IMR-90 (cell line): ENCODE results near the gene CRISPLD2. TPM values are rescaled to one million over a fixed set of nuclear protein-coding genes. Genes with fewer than 3 reads are reported as not detected.

ENCODE experiments used
- ATAC-seq: fragments of 200-7000 bp; cut with Tn5 transposase; 2 replicates; pipeline ENCODE4 v1.9.1; 2020; ENCODE audit warnings: low read depth, mild to moderate bottlenecking, moderate library complexity
- BruUV-seq: library from RNA; stranded (reverse); fragments of 400-500 nt; replicated peaks from 2 replicates; lab custom pipeline; 2021; lab: Mats Ljungman, UMichigan
- CTCF ChIA-PET: fragments of 300-600 bp; formaldehyde crosslinking; extraction: SDS; loops from one replicate; lab custom pipeline; 2021; ENCODE audit warnings: antibody characterized with exemption; lab: Yijun Ruan, JAX
- POLR2A ChIA-PET: fragments of 300-600 bp; sonication (Branson Sonifier 250); formaldehyde crosslinking; loops from one replicate; lab custom pipeline; 2022; ENCODE audit warnings: antibody characterized with exemption; ENCODE audit not compliant: unreplicated experiment; lab: Charles Lee
- DNase-seq: peaks from one replicate; pipeline ENCODE4 v3.0.0; 2013
- H2AFZ ChIP-seq: replicated peaks from 2 replicates; pipeline ENCODE3; 2013; ENCODE audit warnings: low read length, mild to moderate bottlenecking; ENCODE audit not compliant: poor library complexity
- H2AK5ac ChIP-seq: 2 replicates; pipeline ENCODE4 v1.6.1; 2013; ENCODE audit warnings: low read depth, low read length, inconsistent platforms
- H2AK9ac ChIP-seq: replicated peaks from 2 replicates; pipeline ENCODE3; 2013; ENCODE audit warnings: mild to moderate bottlenecking, low read depth, low read length, moderate library complexity; ENCODE audit not compliant: poor library complexity
- H2BK120ac ChIP-seq: 2 replicates; pipeline ENCODE4 v1.6.1; 2013; ENCODE audit warnings: low read depth, low read length, inconsistent platforms
- H2BK15ac ChIP-seq: 3 replicates; pipeline ENCODE4 v1.6.1; 2013; ENCODE audit warnings: low read depth, low read length, inconsistent platforms
- H2BK20ac ChIP-seq: 2 replicates; pipeline ENCODE4 v1.6.1; 2013; ENCODE audit warnings: low read depth, mild to moderate bottlenecking, inconsistent platforms, low read length, moderate library complexity
- H2BK5ac ChIP-seq: 2 replicates; pipeline ENCODE4 v1.6.1; 2013; ENCODE audit warnings: mild to moderate bottlenecking, low read depth, low read length, inconsistent platforms; ENCODE audit not compliant: poor library complexity, severe bottlenecking
- H3K14ac ChIP-seq: replicated peaks from 2 replicates; pipeline ENCODE4 v1.6.1; 2013; ENCODE audit warnings: low read depth, low read length, inconsistent platforms
- H3K18ac ChIP-seq: 2 replicates; pipeline ENCODE4 v1.6.1; 2013; ENCODE audit warnings: low read depth, low read length, control low read depth
- H3K23ac ChIP-seq: 2 replicates; pipeline ENCODE4 v1.6.1; 2013; ENCODE audit warnings: low read depth, low read length, inconsistent platforms
- H3K27ac ChIP-seq: 2 replicates; pipeline ENCODE4 v1.5.1; 2013; ENCODE audit warnings: mild to moderate bottlenecking, control low read depth, low read length; ENCODE audit not compliant: insufficient read depth
- H3K27me3 ChIP-seq: 2 replicates; pipeline ENCODE4 v1.6.1; 2013; ENCODE audit warnings: low read length; ENCODE audit not compliant: control insufficient read depth, insufficient read depth
- H3K36me3 ChIP-seq: 2 replicates; pipeline ENCODE4 v1.6.1; 2013; ENCODE audit warnings: low read length, mixed read lengths; ENCODE audit not compliant: control insufficient read depth, insufficient read depth
- H3K4ac ChIP-seq: 2 replicates; pipeline ENCODE4 v1.6.1; 2013; ENCODE audit warnings: low read depth, low read length, inconsistent platforms
- H3K4me1 ChIP-seq: 2 replicates; pipeline ENCODE4 v1.6.1; 2013; ENCODE audit warnings: low read length, mixed read lengths; ENCODE audit not compliant: control insufficient read depth, insufficient read depth
- H3K4me2 ChIP-seq: 2 replicates; pipeline ENCODE4 v1.6.1; 2013; ENCODE audit warnings: low read depth, mild to moderate bottlenecking, control low read depth, low read length, moderate library complexity
- H3K4me3 ChIP-seq: 2 replicates; pipeline ENCODE4 v1.5.1; 2013; ENCODE audit warnings: low read depth, mild to moderate bottlenecking, control low read depth, low read length, moderate library complexity; ENCODE audit not compliant: insufficient read depth
- H3K56ac ChIP-seq: 2 replicates; pipeline ENCODE4 v1.6.1; 2013; ENCODE audit warnings: low read length, inconsistent platforms; ENCODE audit not compliant: insufficient read depth; ENCODE audit errors: extremely low read depth
- H3K79me1 ChIP-seq, 2 experiments: 2 replicates each; pipeline ENCODE4 v1.6.1; 2013; ENCODE audit warnings: low read length in 2 of 2, inconsistent platforms in 1 of 2, low read depth in 1 of 2
- H3K9ac ChIP-seq: 2 replicates; pipeline ENCODE4 v1.6.1; 2013; ENCODE audit warnings: low read depth, low read length, control low read depth
- H3K9me1 ChIP-seq: 2 replicates; pipeline ENCODE4 v1.6.1; 2013; ENCODE audit warnings: low read length, inconsistent platforms; ENCODE audit not compliant: insufficient read depth
- H3K9me3 ChIP-seq: 2 replicates; pipeline ENCODE4 v1.6.1; 2013; ENCODE audit warnings: low read length; ENCODE audit not compliant: control insufficient read depth, insufficient read depth
- H4K20me1 ChIP-seq: 2 replicates; pipeline ENCODE4 v1.6.1; 2013; ENCODE audit warnings: low read length, inconsistent platforms; ENCODE audit not compliant: insufficient read depth
- H4K5ac ChIP-seq: 2 replicates; pipeline ENCODE4 v1.6.1; 2013; ENCODE audit warnings: mild to moderate bottlenecking, low read depth, low read length, control low read depth
- H4K8ac ChIP-seq, 2 experiments: 2 replicates each; pipeline ENCODE4 v1.6.1; 2013; ENCODE audit warnings: low read depth in 2 of 2, low read length in 2 of 2, control low read depth in 1 of 2, inconsistent platforms in 1 of 2
- H4K91ac ChIP-seq: 2 replicates; pipeline ENCODE4 v1.6.1; 2013; ENCODE audit warnings: low read depth, low read length, inconsistent platforms; ENCODE audit not compliant: insufficient read depth
- BHLHE40 ChIP-seq: fragments of 150-350 bp; IDR thresholded peaks from 2 replicates; pipeline ENCODE4 v1.6.1; 2016; ENCODE audit warnings: mild to moderate bottlenecking, low read depth, low read length
- CEBPB ChIP-seq: IDR thresholded peaks from 2 replicates; pipeline ENCODE4 v1.6.1; 2012; ENCODE audit warnings: low read depth, low read length, improper control_type of control experiment
- CHD1 ChIP-seq: IDR thresholded peaks from 2 replicates; pipeline ENCODE4 v1.6.1; 2012; ENCODE audit warnings: low read depth, low read length, improper control_type of control experiment
- FOS ChIP-seq: fragments of 150-350 bp; IDR thresholded peaks from 2 replicates; pipeline ENCODE4 v1.6.1; 2016; ENCODE audit warnings: low read depth, low read length
- MAFK ChIP-seq: IDR thresholded peaks from 2 replicates; pipeline ENCODE4 v1.6.1; 2012; ENCODE audit warnings: low read depth, low read length, improper control_type of control experiment
- MAZ ChIP-seq: IDR thresholded peaks from 2 replicates; pipeline ENCODE4 v1.6.1; 2012; ENCODE audit warnings: low read depth, mild to moderate bottlenecking, low read length, improper control_type of control experiment, moderate library complexity, borderline replicate concordance
- MXI1 ChIP-seq: IDR thresholded peaks from 2 replicates; pipeline ENCODE4 v1.6.1; 2012; ENCODE audit warnings: low read depth, mild to moderate bottlenecking, low read length, moderate library complexity, borderline replicate concordance
- NFE2L2 ChIP-seq: fragments of 150-350 bp; IDR thresholded peaks from 2 replicates; pipeline ENCODE4 v1.6.1; 2016; ENCODE audit warnings: low read depth, mild to moderate bottlenecking, low read length
- POLR2A ChIP-seq: IDR thresholded peaks from 2 replicates; pipeline ENCODE4 v1.6.1; 2012; ENCODE audit warnings: mild to moderate bottlenecking, low read depth, low read length
- RAD21 ChIP-seq: IDR thresholded peaks from 2 replicates; pipeline ENCODE4 v1.6.1; 2012; ENCODE audit warnings: low read length, improper control_type of control experiment
- RCOR1 ChIP-seq: IDR thresholded peaks from 2 replicates; pipeline ENCODE4 v1.6.1; 2012; ENCODE audit warnings: mild to moderate bottlenecking, low read length, improper control_type of control experiment; ENCODE audit not compliant: insufficient replicate concordance
- RFX5 ChIP-seq: IDR thresholded peaks from 2 replicates; pipeline ENCODE4 v1.8.0; 2012; ENCODE audit warnings: low read depth, mild to moderate bottlenecking, low read length, moderate library complexity
- SMC3 ChIP-seq: fragments of 150-350 bp; IDR thresholded peaks from 2 replicates; pipeline ENCODE4 v1.6.1; 2016; ENCODE audit warnings: low read depth, mild to moderate bottlenecking, antibody characterized with exemption, low read length, moderate library complexity
- USF2 ChIP-seq: fragments of 150-350 bp; IDR thresholded peaks from 2 replicates; pipeline ENCODE4 v1.6.1; 2017; ENCODE audit warnings: mild to moderate bottlenecking, antibody characterized with exemption, low read length, low read depth
- whole genome bisulfite sequencing, 2 experiments: methylation state at CpG; one replicate each; pipeline versions ENCODE4 v1.1.5 to v1.1.7; 2013; ENCODE audit warnings: missing lambda C conversion rate in 2 of 2; ENCODE audit not compliant: insufficient read length in 1 of 2; ENCODE audit errors: extremely low coverage in 2 of 2; 5-methylcytosine and 5-hydroxymethylcytosine counted together
- dilution Hi-C: fragments of 300-500 bp; cut with HindIII; formaldehyde crosslinking; loops from one replicate; pipeline ENCODE4 v1.14.3; 2018; ENCODE audit warnings: low sequenced_read_pairs; ENCODE audit not compliant: unreplicated experiment
- in situ Hi-C: fragments of 300-500 bp; cut with MboI; formaldehyde crosslinking; loops from 3 replicates; pipeline ENCODE4 v1.14.3; 2019; ENCODE audit warnings: low sequenced_read_pairs, inconsistent platforms, mixed read lengths
- intact Hi-C: fragments of 100-400 bp; cut with micrococcal nuclease; formaldehyde crosslinking; loops from 2 replicates; pipeline ENCODE4 v1.10.0; 2022
- polyA plus RNA-seq, 3 experiments: library from polyadenylated mRNA; depleted of rRNA; stranded (reverse); fragments of >200 nt; gene quantifications; 2 replicates each; pipeline ENCODE4 v1.2.3, GENCODE V29; 2012; ENCODE audit warnings: low replicate concordance in 1 of 3
- total RNA-seq: library from RNA; depleted of rRNA; stranded (reverse); fragments of >200 nt; gene quantifications from 2 replicates; pipeline ENCODE4 v1.2.3, GENCODE V29; 2012

CRISPLD2 gene
- total and polyA plus RNA-seq, 2 of the 4 experiments (the other 2 are of a cell fraction) = 23.1 to 37.5 TPM

DNA sequence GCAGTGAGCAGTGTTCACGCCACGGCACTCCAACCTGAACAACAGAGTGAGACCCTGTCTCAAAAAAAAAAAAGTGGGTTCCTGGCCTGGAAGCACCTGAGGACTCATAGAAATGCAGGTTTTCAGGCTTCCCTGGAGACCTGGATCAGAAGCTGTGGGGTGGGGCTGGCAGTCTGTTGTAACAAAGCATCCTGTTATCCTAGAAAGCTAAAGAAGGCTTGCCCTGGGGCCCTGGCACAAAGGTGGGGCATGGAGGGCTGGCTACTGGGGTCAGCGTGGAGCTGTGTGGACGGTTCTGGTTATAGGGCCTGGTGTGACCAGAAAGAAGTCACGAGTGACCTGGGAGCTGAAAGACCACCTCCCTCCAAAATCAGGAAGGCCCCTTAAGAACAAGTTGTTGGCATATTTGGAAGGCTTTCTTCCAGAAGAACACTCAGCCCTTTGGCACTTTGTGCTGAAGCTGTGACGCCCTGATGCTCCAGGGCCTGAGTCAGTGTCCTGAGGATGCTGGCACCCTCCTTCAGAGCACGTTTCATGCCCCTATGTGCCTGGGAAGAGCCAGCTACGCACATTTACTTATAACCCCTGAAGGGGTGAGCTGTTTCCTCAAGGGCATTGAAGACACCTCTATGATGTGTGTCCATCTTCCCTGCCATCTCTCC lies 6.2 kb downstream of the CRISPLD2 start:
- in situ Hi-C loops (no loop called here), dilution Hi-C loops (no loop called here), intact Hi-C loops (loop anchor here (10.0 kb wide), 1 partner anchor 201 kb away; no protein-coding TSS in a partner anchor)
- H3K23ac ChIP-seq = peak overlapping the region; percentile 76
- peak overlapping the region; percentile 55 for H3K18ac ChIP-seq
- peak overlapping the region; percentile 59 for H2AFZ ChIP-seq
- peak overlapping the region; percentile 15; the same call in 1 of the 2 replicates for H3K9ac ChIP-seq
- H4K91ac ChIP-seq = peak overlapping the region; percentile 86
- ChIA-PET CTCF (no interaction called here), POLR2A (interaction anchor here (0.7 kb wide), 1 partner anchor 30 kb away, joined by 3 read pairs; no protein-coding TSS in a partner anchor)
- 0 out of 2 replicates have a peak overlapping the region, but pooled peaks have one; percentile 35 for H3K56ac ChIP-seq
- H4K20me1 ChIP-seq = peaks cover 17% of the 10 kb centered on the region
- H3K9me3 ChIP-seq = no peaks in the 10 kb centered on the region
- 69% methylated on average over 3 of the region's 8 CpGs; no CpG with 5 or more reads in 1 of the 2 experiments for WGBS, 2 experiments
- H2BK5ac ChIP-seq = peak overlapping the region; percentile 77
- peak overlapping the region; percentile 89 for H2AK5ac ChIP-seq
- H3K14ac ChIP-seq = peak overlapping the region; percentile 75
- peak overlapping the region; percentile 17; the same call in 1 of the 2 replicates for H3K4me2 ChIP-seq
- peaks cover 5% of the 10 kb centered on the region; the same call in 1 of the 2 replicates for H3K36me3 ChIP-seq
- peak overlapping the region; percentile 10; the same call in 2 of the 3 replicates for H2BK15ac ChIP-seq
- peak overlapping the region; percentile 30 for H2BK20ac ChIP-seq
- H2AK9ac ChIP-seq = peak overlapping the region; percentile 28
- peak overlapping the region; percentile 80 for H3K27ac ChIP-seq
- H4K8ac ChIP-seq = peak overlapping the region; percentile 77 to 94
- DNase-seq (peak; percentile 75), ATAC-seq (peak; percentile 8)
- H3K79me1 ChIP-seq = peaks cover 35 to 82% of the 10 kb centered on the region in 2 experiments; a peak in 3 of 4 replicates
- no peak overlapping the region for H3K4me3 ChIP-seq
- no peaks in the 10 kb centered on the region for H3K27me3 ChIP-seq
- H3K4me1 ChIP-seq = peaks cover 44% of the 10 kb centered on the region
- TF ChIP-seq MXI1 = no peak
- TF ChIP-seq USF2 = no peak
- no peak for TF ChIP-seq RFX5
- no peak for TF ChIP-seq RCOR1
- no peak for TF ChIP-seq RAD21
- peak; percentile 71; the same call in 1 of the 2 replicates for TF ChIP-seq BHLHE40
- TF ChIP-seq POLR2A = no peak
- TF ChIP-seq MAZ = peak; percentile 9; the same call in 1 of the 2 replicates
- no peak for TF ChIP-seq MAFK
- TF ChIP-seq FOS = peak; percentile 21; the same call in 1 of the 2 replicates
- no peak for TF ChIP-seq CHD1
- no peak for TF ChIP-seq NFE2L2
- TF ChIP-seq SMC3 = no peak
- no peak for TF ChIP-seq CEBPB
- peak overlapping the region; percentile 51 for H4K5ac ChIP-seq
- peak overlapping the region; percentile 98 for H3K4ac ChIP-seq
- peak overlapping the region; percentile 97 for H2BK120ac ChIP-seq
- H3K9me1 ChIP-seq = peaks cover 23% of the 10 kb centered on the region
- BruUV-seq = no TSS peak
